Stimulated activated CD8-positive, alpha-beta memory T cell treated with anti-CD3 and anti-CD28 coated beads, Interleukin-15, amount 100 ng/mL, for 24 hours (primary cell): ENCODE results near the gene LRRC74B.
A peak's percentile ranks its signal among the peaks of the same experiment; 100 is the strongest.
"Not testable (repeated sequence)": the region's sequence is repeated elsewhere in the genome, so short reads cannot be mapped to it uniquely, and the experiment has no call there.

Experiments used
- DNase-seq: peaks from one replicate; pipeline ENCODE4 v3.0.0-alpha.2; 2020; ENCODE audit warnings: low read depth

The LRRC74B gene

GRCh38 chr22:21077884-21078508 is 32.2 kb downstream of the LRRC74B start:
- no peak for DNase-seq

GRCh38 chr22:21078916-21079315 is 33.2 kb downstream of the LRRC74B start:
- no peak for DNase-seq

DNA sequence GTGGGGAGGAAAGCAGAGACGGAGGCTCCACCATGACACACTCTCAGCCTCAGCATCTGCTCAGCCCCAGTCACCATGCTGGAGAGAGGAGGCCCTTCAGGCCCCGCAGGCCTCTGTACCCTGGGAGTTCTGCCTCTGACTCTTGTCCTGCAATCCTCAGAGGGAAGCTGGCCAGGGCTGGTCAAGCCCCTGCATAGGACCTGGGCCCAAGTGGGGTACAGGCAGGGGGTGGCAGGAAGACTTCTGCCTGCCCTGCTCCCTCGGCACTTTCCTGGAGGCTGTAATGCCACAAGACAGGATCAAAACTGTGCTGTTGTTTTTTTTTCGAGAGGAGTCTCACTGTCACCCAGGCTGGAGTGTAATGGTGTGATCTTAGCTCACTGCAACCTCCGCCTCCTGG is 33.7 kb downstream of the LRRC74B start:
- no peak for DNase-seq

GRCh38 chr22:21080435-21081137 is 34.8 kb downstream of the LRRC74B start:
- DNase-seq = no peak

DNA sequence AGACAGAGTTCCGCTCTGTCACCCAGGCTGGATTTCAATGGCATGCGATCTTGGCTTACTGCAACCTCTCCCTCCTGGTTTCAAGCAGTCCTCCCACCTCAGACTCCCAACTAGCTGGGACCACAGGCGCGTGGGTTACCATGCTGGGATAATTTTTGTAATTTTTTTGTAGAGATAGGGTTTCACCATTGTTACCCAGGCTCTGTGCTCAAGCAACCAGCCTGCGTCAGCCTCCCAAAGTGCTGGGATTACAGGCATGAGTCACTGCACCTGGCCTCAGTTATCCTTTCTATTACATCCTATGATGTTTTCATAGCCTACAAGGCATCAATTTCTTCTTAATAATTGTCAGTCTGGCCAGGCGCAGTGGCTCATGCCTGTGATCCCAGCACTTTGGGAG is 36.5 kb downstream of the LRRC74B start:
- no peak for DNase-seq

DNA sequence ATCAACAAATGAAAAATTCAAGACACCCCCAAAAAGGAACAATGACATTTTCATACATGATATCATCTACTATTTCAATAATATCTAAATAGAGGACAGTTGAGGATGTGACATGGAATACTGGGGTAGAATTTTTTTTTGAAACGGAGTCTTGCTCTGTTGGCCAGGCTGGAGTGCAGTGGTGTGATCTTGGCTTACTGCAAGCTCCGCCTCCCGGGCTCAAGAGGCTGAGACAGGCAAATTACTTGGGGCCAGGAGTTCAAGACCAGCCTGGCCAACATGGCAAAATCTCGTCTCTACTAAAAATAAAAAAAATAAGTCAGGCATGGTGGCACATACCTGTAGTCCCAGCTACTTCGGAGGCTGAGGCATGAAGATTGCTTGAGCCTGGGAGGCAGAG is 41.4 kb downstream of the LRRC74B start:
- no peak for DNase-seq

GRCh38 chr22:21087926-21088325 is 42.2 kb downstream of the LRRC74B start:
- not testable (repeated sequence) for DNase-seq

DNA sequence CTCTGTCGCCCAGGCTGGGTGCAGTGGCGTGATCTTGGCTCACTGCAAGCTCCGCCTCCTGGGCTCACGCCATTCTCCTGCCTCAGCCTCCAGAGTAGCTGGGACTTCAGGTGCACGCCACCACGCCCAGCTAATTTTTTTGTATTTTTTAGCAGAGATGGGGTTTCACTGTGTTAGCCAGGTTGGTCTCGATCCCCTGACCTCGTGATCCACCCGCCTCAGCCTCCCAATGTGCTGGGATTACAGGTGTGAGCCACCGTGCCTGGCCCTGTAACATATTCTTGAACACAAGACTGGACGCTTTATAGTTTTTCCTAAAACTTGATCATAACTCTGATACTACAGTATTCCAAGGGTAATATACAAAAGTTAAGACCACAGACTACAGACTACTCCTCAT is 45.5 kb downstream of the LRRC74B start:
- not testable (repeated sequence) for DNase-seq

DNA sequence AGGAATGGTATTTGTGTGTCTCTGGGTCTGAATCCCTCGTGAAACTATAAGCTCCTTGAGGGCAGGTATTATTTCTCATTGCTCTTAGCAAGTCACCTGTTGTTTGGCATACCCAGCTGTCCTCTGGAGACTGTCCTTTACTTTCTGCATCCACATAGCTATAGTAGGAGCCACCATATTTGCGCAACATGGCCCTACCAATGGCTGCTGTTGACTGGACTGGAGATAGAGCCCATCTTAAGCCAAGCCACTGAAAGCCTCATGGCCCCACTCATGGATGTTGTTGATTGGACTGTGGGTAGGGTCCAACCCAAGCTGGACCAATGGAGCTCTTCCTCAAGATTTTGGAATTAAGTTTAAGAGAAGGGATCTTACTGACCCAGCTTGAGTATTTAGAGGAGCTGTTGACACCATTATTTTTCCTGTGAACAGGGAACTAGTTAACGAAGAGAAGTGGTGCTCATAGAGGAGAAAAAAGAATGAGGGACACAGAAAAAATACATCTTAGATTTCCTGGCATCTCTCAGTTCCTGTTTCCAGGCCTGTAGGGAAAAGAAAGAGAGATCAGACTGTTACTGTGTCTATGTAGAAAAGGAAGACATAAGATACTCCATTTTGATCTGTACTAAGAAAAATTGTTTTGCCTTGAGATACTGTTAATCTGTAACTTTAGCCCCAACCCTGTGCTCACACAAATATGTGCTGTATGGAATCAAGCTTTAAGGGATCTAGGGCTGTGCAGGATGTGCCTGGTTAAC is 47.2 kb downstream of the LRRC74B start:
- no peak for DNase-seq

DNA sequence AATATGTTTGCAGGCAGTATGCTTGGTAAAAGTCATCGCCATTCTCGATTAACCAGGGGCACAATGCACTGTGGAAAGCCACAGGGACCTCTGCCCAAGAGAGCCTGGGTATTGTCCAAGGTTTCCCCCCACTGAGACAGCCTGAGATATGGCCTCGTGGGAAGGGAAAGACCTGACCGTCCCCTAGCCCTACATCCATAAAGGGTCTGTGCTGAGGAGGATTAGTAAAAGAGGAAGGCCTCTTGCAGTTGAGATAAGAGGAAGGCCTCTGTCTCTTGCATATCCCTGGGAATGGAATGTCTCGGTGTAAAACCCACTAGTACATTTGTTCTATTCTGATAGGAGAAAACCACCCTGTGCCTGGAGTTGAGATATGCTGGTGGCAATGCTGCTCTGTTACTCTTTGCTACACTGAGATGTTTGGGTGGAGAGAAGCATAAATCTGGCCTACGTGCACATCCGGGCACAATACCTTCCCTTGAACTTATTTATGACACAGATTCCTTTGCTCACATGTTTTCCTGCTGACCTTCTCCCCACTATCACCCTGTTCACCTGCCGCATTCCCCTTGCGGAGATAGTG is 47.9 kb downstream of the LRRC74B start:
- not testable (repeated sequence) for DNase-seq

DNA sequence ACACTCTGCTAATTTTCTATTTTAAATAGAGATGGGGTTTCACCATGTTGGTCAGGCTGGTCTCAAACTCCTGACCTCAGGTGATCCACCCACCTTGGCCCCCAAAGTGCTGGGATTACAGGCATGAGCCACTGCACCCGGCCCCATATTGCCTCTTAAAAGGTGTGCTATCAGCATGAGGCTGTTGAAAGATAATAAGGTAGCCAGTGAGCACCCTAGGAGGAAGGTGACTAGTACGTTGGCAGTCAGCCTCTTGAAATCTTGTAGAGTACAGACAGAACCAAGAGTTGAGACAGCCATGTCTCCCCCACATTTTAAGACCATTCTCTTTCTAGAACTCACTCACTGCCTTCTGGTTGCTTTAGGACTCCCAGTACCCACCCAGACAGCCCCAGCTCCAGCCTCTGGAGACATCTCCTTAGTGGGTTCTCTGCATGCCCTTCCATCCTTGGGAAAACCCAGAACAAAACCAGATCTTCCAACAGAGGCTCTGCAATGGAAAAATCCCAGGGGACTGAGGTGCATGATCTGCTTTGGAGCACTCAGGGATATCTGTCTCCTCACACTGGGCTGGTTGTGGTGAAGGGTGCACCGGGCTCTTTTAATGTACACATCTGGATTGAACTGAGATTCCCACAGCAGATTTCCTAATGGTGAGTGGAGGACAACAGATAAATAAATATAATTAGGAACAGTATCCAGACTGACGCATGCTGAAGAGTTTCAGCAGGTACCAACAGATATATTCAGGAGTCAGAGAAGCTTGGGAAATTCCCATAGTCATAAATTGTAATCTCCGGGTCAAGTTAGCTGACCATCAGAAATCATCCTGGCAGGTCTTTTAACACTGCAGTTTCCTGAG is 49.4 kb downstream of the LRRC74B start:
- no peak for DNase-seq

- no peak for DNase-seq
Measured at GRCh38 chr22:21095773-21096107, 50.0 kb downstream of the LRRC74B start.

DNA sequence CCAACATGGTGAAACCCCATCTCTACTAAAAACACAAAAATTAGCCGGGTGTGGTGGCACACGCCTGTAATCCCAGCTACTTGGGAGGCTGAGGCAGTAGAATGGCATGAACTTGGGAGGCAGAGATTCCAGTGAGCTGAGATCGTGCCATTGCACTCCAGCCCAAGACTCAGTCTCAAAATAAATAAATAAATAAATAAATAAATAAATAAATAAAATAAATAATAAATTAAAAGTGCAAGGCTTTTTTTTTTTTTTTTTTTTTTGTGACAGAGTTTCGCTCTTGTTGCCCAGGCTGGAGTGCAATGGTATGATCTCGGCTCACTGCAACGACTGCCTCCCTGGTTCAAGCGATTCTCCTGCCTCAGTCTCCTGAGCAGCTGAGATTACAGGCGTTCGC is 51.1 kb downstream of the LRRC74B start:
- not testable (repeated sequence) for DNase-seq

DNA sequence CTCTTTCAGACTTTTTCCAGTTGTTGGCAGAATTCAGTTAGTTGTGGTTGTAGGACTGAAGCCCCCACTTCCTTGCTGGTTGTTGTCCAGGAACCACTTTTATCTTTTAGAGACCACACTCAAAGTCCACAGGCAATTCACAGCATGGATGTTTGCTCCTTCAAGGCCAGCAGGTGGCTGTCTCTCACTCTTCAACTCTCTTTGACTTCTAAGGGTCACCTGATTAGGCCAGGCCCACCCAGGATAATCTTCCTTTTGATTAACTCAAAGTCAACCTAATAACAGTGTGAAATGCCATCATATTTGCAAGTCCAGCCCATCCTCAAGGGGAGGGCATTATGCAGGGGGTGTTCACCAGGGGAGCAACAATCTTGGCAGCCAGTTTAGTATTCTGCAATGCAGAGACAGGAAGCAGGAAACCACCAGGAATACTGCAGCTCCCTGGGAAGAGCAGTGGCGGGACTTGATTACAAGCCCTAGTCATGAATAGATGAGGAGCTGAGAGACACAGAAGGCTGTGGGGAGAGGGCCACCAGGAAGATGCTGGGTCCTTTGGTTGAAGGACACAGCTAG is 52.4 kb downstream of the LRRC74B start:
- no peak for DNase-seq

DNA sequence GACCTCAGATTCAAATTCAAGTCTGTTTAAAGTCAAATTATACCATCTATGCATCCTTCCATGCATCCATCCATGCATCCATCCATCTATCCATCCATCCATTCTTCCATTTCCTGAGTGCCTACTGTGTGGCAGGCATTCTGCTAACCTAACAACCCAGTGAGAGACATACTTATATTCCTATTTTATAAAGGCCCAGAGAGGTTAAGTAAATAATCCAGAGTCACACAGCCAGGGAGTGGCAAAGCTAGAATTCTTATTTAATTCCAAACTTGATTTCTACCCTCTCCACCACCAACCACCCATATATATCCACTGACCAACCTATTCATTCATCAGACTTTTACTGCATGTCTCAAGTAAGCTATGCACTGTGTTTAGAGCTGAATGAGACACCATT is 53.8 kb downstream of the LRRC74B start:
- DNase-seq = no peak

- no peak for DNase-seq
Measured at GRCh38 chr22:21100149-21101032, 54.6 kb downstream of the LRRC74B start.

GRCh38 chr22:21101877-21102638 is 56.3 kb downstream of the LRRC74B start:
- DNase-seq = no peak

DNA sequence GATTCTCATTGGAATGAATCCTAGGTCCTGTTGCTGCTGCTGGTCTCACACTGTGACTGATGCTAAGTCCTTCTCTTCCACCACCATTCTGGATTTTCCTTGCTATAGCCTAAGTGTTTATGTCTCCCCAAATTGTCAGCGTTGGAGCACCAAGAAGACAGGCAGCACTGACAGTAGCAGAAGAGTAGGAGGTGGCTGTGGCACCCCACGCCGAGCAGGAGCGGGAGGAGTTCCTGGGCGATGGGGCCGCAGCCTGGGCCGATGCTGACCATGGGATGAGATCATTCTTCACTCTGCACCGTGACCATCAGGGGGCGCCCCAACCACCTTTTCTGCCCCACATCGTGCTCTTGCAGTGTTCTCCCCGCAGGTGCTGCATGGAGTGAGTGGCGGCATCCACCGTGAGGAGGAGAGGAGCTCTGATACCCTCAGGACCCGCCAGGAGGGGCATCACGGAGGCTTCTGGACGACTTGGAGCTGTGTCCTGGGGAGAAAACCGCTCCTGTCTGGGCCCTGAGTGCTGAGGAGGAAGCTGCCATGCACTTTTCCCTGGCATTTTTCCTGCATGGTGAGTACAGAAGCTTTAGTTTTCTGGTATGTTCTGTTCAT is 57.0 kb downstream of the LRRC74B start:
- peak; percentile 73 for DNase-seq

GRCh38 chr22:21103633-21104032 is 57.9 kb downstream of the LRRC74B start:
- no peak for DNase-seq
